ENCODE measurements around the gene NOC4L. TPM values are rescaled to one million over a fixed set of nuclear protein-coding genes. Genes with fewer than 3 reads are reported as not detected.

NOC4L gene
- total and polyA plus RNA-seq, 2 donors (not counting 3 experiments of a cell fraction or from before 2014, with no cell fraction given), result 19.4 to 29.4 TPM

- Histone ChIP-seq H2AFZ (ENCODE audit: low read depth, low read length) (no peak overlapping the region), H3K9me1 (replicated peaks; ENCODE audit: control insufficient read depth, extremely low read depth, insufficient read depth, low read length) (no peaks in the 10 kb centered on the region), H3K27me3 (ENCODE audit: control insufficient read depth in 2 of 2, insufficient read depth in 2 of 2, low read length in 2 of 2) (no peaks in the 10 kb centered on the region), H3K27ac (ENCODE audit: insufficient read depth, low read depth, low read length) (no peak overlapping the region), H3K4me2 (ENCODE audit: insufficient read depth, low read length) (no peak overlapping the region), H3K9ac (replicated peaks; ENCODE audit: extremely low read depth, insufficient read depth, low read length) (no peak overlapping the region), H3K9me3 (replicated peaks; ENCODE audit: control insufficient read depth, insufficient read depth, low read length) (no peaks in the 10 kb centered on the region), H3K36me3 (ENCODE audit: control insufficient read depth in 2 of 2, extremely low read depth in 1 of 2, insufficient read depth in 2 of 2, low read length in 2 of 2) (no peaks in the 10 kb centered on the region), H4K20me1 (replicated peaks; ENCODE audit: control insufficient read depth, extremely low read depth, insufficient read depth, low read length) (no peaks in the 10 kb centered on the region), H3K4me1 (ENCODE audit: control insufficient read depth, extremely low read depth, insufficient read depth, low read length) (no peaks in the 10 kb centered on the region), H3K79me2 (ENCODE audit: control insufficient read depth, insufficient read depth, low read length) (no peaks in the 10 kb centered on the region), H3K4me3 (replicated peaks in 1 of 3; ENCODE audit: insufficient read depth in 1 of 3, low read depth in 1 of 3, low read length in 3 of 3) (no peak overlapping the region)
- no TSS peak for BruUV-seq (replicated peaks)
- DNase-seq (ENCODE audit: low read depth, low spot score) (no peak), FAIRE-seq (no peak)
- dilution Hi-C loops (cut with MboI; ENCODE audit: extremely low pct_ligation_motif_present, low sequenced_read_pairs) (no loop called here), intact Hi-C loops (cut with micrococcal nuclease) (no loop called here)
- ChIA-PET CTCF (interaction anchor here (1.6 kb wide), 1 partner anchor 28 kb away, joined by 3 read pairs; no protein-coding TSS in a partner anchor), POLR2A (no interaction called here)
- TF ChIP-seq EZH2 (IDR thresholded peaks at IDR 0.05; ENCODE audit: borderline replicate concordance, low read depth, low read length, severe bottlenecking) (no peak), JUN (IDR thresholded peaks at IDR 0.05; ENCODE audit: borderline replicate concordance, insufficient read depth, insufficient read length, low read depth) (no peak), CTCF (IDR thresholded peaks at IDR 0.05; ENCODE audit: extremely low read depth in 1 of 2, insufficient read depth in 1 of 2, low read depth in 1 of 2, low read length in 2 of 2) (no peak), MYC (IDR thresholded peaks at IDR 0.05; ENCODE audit: low read depth, low read length) (no peak), MAX (IDR thresholded peaks at IDR 0.05; ENCODE audit: insufficient read depth, insufficient read length) (no peak), FOS (IDR thresholded peaks at IDR 0.05; ENCODE audit: borderline replicate concordance, insufficient read depth, low read length) (no peak), POLR2AphosphoS5 (IDR thresholded peaks at IDR 0.05; ENCODE audit: insufficient read depth, low read depth, low read length) (no peak), GATA2 (IDR thresholded peaks at IDR 0.05; ENCODE audit: insufficient read depth, insufficient read length, low read depth, low read length) (no peak), POLR2A (IDR thresholded peaks at IDR 0.05; ENCODE audit: low read depth, low read length) (no peak)
Measured at GRCh38 chr12:132179431-132180362, 35.4 kb downstream of the NOC4L start.
